Breast epithelium (tissue), 4 donors: ENCODE data around the gene C1QL1. TPM values are rescaled to one million over a fixed set of nuclear protein-coding genes. Genes with fewer than 3 reads are reported as not detected.

Source experiments
- DNase-seq, 2 donors: peaks; one replicate each; pipeline ENCODE4 v3.0.0-alpha.2; 2019; ENCODE audit warnings: low spot score in 2 of 2
- H3K27ac ChIP-seq, 2 donors: fragments of 200-600 bp; sonication (generic) in 1 of 2; one replicate each; pipeline ENCODE4 v1.5.1; 2016 to 2019; ENCODE audit warnings: mild to moderate bottlenecking in 1 of 2
- H3K27me3 ChIP-seq, 2 donors: fragments of 200-600 bp; sonication (generic) in 1 of 2; one replicate each; pipeline versions ENCODE4 v1.5.1 to v1.6.0; 2017 to 2019; ENCODE audit warnings: control low read depth in 1 of 2, mild to moderate bottlenecking in 1 of 2
- H3K36me3 ChIP-seq: fragments of 200-600 bp; one replicate; pipeline ENCODE4 v1.5.1; 2019
- H3K4me1 ChIP-seq, 2 donors: fragments of 200-600 bp; sonication (generic); one replicate each; pipeline ENCODE4 v1.5.1; 2016 to 2019; ENCODE audit warnings: control low read depth in 1 of 2
- H3K4me3 ChIP-seq, 3 donors: fragments of 200-600 bp; sonication (generic); 1 replicate in 2 of 3; 2 replicates in 1 of 3; pipeline ENCODE4 v1.5.1; 2016 to 2019; ENCODE audit warnings: mild to moderate bottlenecking in 3 of 3, moderate library complexity in 2 of 3
- H3K9me3 ChIP-seq, 2 donors: fragments of 200-600 bp; sonication (generic) in 1 of 2; one replicate each; pipeline ENCODE4 v1.5.1; 2016 to 2019; ENCODE audit warnings: control low read depth in 1 of 2
- CTCF ChIP-seq, 3 donors: fragments of 450-650 bp; IDR thresholded peaks; one replicate each; pipeline ENCODE4 v1.5.1; 2016 to 2017; ENCODE audit warnings: antibody characterized with exemption in 3 of 3, mild to moderate bottlenecking in 3 of 3, moderate library complexity in 3 of 3
- POLR2A ChIP-seq: fragments of 450-650 bp; IDR thresholded peaks from one replicate; pipeline ENCODE4 v1.6.1; 2016; ENCODE audit warnings: antibody characterized with exemption, mild to moderate bottlenecking, moderate library complexity
- POLR2AphosphoS5 ChIP-seq, 3 donors: sonication (generic); formaldehyde crosslinking; IDR thresholded peaks; one replicate each; pipeline ENCODE4 v1.6.1; 2017; ENCODE audit warnings: antibody characterized with exemption in 3 of 3
- intact Hi-C: fragments of 100-400 bp; cut with DNase I; formaldehyde crosslinking; loops from one replicate; pipeline ENCODE4 v1.15.1; 2023; ENCODE audit warnings: low total_unique reads
- total RNA-seq, 3 donors: library from RNA; depleted of rRNA; stranded (reverse); fragments of >200 nt; gene quantifications; one replicate each; pipeline ENCODE4 v1.1.0, GENCODE V29; 2016

Gene C1QL1
- total RNA-seq, 3 donors from 2014 or later = 0.98 to 7.2 TPM; not detected in 1

- DNase-seq = peak in 1 of 2 donors; percentile 37
- Histone ChIP-seq H3K9me3 (no peaks in the 10 kb centered on the region), H3K36me3 (no peaks in the 10 kb centered on the region), H3K27me3 (no peaks in the 10 kb centered on the region), H3K4me3 (no peak overlapping the region), H3K27ac (no peak overlapping the region), H3K4me1 (peaks cover 0 to 6% of the 10 kb centered on the region in 2 donors)
- intact Hi-C loops = no loop called here
- TF ChIP-seq CTCF (IDR thresholded peaks at IDR 0.05) = no peak
- TF ChIP-seq POLR2AphosphoS5 (IDR thresholded peaks at IDR 0.05) = no peak
- TF ChIP-seq POLR2A = no peak
Observed at GRCh38 chr17:44921122-44921882, 46.8 kb downstream of the C1QL1 start.

GRCh38 chr17:44920565-44920940 is 47.5 kb downstream of the C1QL1 start:
- intact Hi-C loops = no loop called here
- no peak for TF ChIP-seq POLR2A
- TF ChIP-seq POLR2AphosphoS5 (IDR thresholded peaks at IDR 0.05) = no peak
- no peak for TF ChIP-seq CTCF (IDR thresholded peaks at IDR 0.05)
- DNase-seq = peak in 1 of 2 donors; percentile 48
- Histone ChIP-seq H3K27ac (no peak overlapping the region), H3K27me3 (no peaks in the 10 kb centered on the region), H3K4me1 (peaks cover 0 to 10% of the 10 kb centered on the region in 2 donors), H3K4me3 (no peak overlapping the region), H3K9me3 (no peaks in the 10 kb centered on the region), H3K36me3 (no peaks in the 10 kb centered on the region)

GRCh38 chr17:44919885-44920564 is 48.1 kb downstream of the C1QL1 start:
- H3K4me3 ChIP-seq = no peak overlapping the region
- no peaks in the 10 kb centered on the region for H3K36me3 ChIP-seq
- H3K9me3 ChIP-seq = no peaks in the 10 kb centered on the region
- peaks cover 0 to 10% of the 10 kb centered on the region in 2 donors for H3K4me1 ChIP-seq
- H3K27me3 ChIP-seq = no peaks in the 10 kb centered on the region
- intact Hi-C loops = loop anchor here (5.0 to 10.0 kb wide), 2 partner anchors 102 to 185 kb away; no protein-coding TSS in a partner anchor
- TF ChIP-seq POLR2AphosphoS5 (IDR thresholded peaks at IDR 0.05) (peak in 2 of 3 donors; percentile 50 to 51), POLR2A (no peak), CTCF (IDR thresholded peaks at IDR 0.05) (peak; percentile 52 to 95 (median 84))
- H3K27ac ChIP-seq = peak overlapping the region; percentile 22 to 30
- DNase-seq = peak; percentile 81 to 82

GRCh38 chr17:44919411-44919810 is 48.7 kb downstream of the C1QL1 start:
- no peak overlapping the region for H3K4me3 ChIP-seq
- intact Hi-C loops = loop anchor here (5.0 to 10.0 kb wide), 2 partner anchors 103 to 185 kb away; no protein-coding TSS in a partner anchor
- TF ChIP-seq POLR2AphosphoS5 (IDR thresholded peaks at IDR 0.05) (no peak), CTCF (IDR thresholded peaks at IDR 0.05) (no peak), POLR2A (no peak)
- no peaks in the 10 kb centered on the region for H3K9me3 ChIP-seq
- H3K36me3 ChIP-seq = no peaks in the 10 kb centered on the region
- H3K27me3 ChIP-seq = no peaks in the 10 kb centered on the region
- peaks cover 0 to 10% of the 10 kb centered on the region in 2 donors for H3K4me1 ChIP-seq
- H3K27ac ChIP-seq = peak overlapping the region; percentile 22 to 30
- DNase-seq = peak in 1 of 2 donors; percentile 24

- DNase-seq = peak in 1 of 2 donors; percentile 34
- no peaks in the 10 kb centered on the region for H3K27me3 ChIP-seq
- peak overlapping the region; percentile 72 to 87 for H3K27ac ChIP-seq
- no peaks in the 10 kb centered on the region for H3K9me3 ChIP-seq
- intact Hi-C loops = loop anchor here (5.0 to 10.0 kb wide), 2 partner anchors 104 to 187 kb away; no protein-coding TSS in a partner anchor
- H3K4me1 ChIP-seq = peaks cover 0 to 10% of the 10 kb centered on the region in 2 donors
- H3K36me3 ChIP-seq = no peaks in the 10 kb centered on the region
- no peak for TF ChIP-seq POLR2A
- no peak for TF ChIP-seq CTCF (IDR thresholded peaks at IDR 0.05)
- H3K4me3 ChIP-seq = no peak overlapping the region
Observed at GRCh38 chr17:44918006-44918405, 50.1 kb downstream of the C1QL1 start.
